NCI-H82 treated with DMSO at 0.1 percent for 48 hours (cell line): Measurements from ENCODE around the gene AFP.

Experiments used
- DNase-seq: peaks from one replicate; lab custom pipeline; 2025; ENCODE audit not compliant: unreplicated experiment; lab: John Stamatoyannopoulos, UW

Gene AFP

GRCh38 chr4:73456177-73457022 is 20.4 kb downstream of the AFP start:
- no peak for DNase-seq

- no peak for DNase-seq
Observed at GRCh38 chr4:73458184-73459047, 22.4 kb downstream of the AFP start.

GRCh38 chr4:73459048-73459421 is 23.0 kb downstream of the AFP start:
- no peak for DNase-seq

GRCh38 chr4:73460913-73461522 is 25.0 kb downstream of the AFP start:
- no peak for DNase-seq

- DNase-seq = no peak
Observed at GRCh38 chr4:73468170-73468569, 32.1 kb downstream of the AFP start.

GRCh38 chr4:73470728-73471127 is 34.7 kb downstream of the AFP start:
- DNase-seq = no peak

- DNase-seq = no peak
Observed at GRCh38 chr4:73477176-73477575, 41.2 kb downstream of the AFP start.

- DNase-seq = no peak
Observed at GRCh38 chr4:73479323-73479722, 43.3 kb downstream of the AFP start.

- DNase-seq = no peak
Observed at GRCh38 chr4:73481358-73481757, 45.3 kb downstream of the AFP start, which contains the start of gene AFM. Gene AFM (plus strand): TSS chr4:73481745. CDS start chr4:73481776, 31 bp downstream.

GRCh38 chr4:73485085-73485484 is 49.1 kb downstream of the AFP start:
- DNase-seq = no peak

- DNase-seq = no peak
Observed at GRCh38 chr4:73485596-73485995, 49.6 kb downstream of the AFP start.

- DNase-seq = no peak
Observed at GRCh38 chr4:73486497-73486896, 50.5 kb downstream of the AFP start.

- DNase-seq = no peak
Observed at GRCh38 chr4:73487233-73487632, 51.2 kb downstream of the AFP start.

- DNase-seq = no peak
Observed at GRCh38 chr4:73499996-73500765, 64.2 kb downstream of the AFP start.

GRCh38 chr4:73501664-73502265 is 65.7 kb downstream of the AFP start:
- DNase-seq = no peak

GRCh38 chr4:73505567-73505966 is 69.5 kb downstream of the AFP start:
- DNase-seq = no peak
